Measurements from ENCODE around the gene MINDY4. TPM values are rescaled to one million over a fixed set of nuclear protein-coding genes. Genes with fewer than 3 reads are reported as not detected.

MINDY4 gene
- total and polyA plus RNA-seq, 4 donors: 0.93 to 6.1 (median 1.9) TPM

GRCh38 chr7:30911561-30911969 is 140.3 kb downstream of the MINDY4 start, which contains the start of gene AQP1:
TSS of gene AQP1 (plus strand) at chr7:30911853. CDS start at chr7:30911910, 57 bp downstream.
- Histone ChIP-seq H3K27me3 (ENCODE audit: control insufficient read depth in 4 of 4, insufficient read depth in 4 of 4, low read length in 3 of 4) (no peaks in the 10 kb centered on the region), H3K27ac (ENCODE audit: low read depth in 1 of 2, low read length in 2 of 2) (no peak within 1 kb of the TSS), H3K4me3 (ENCODE audit: low read depth in 1 of 3, low read length in 3 of 3) (no peak within 1 kb of the TSS), H3K9me3 (ENCODE audit: control insufficient read depth in 4 of 4, low read length in 3 of 4) (no peaks in the 10 kb centered on the region), H3K4me1 (ENCODE audit: control insufficient read depth in 4 of 4, insufficient read depth in 4 of 4, low read length in 3 of 4) (no peaks in the 10 kb centered on the region), H3K36me3 (ENCODE audit: control insufficient read depth in 4 of 4, insufficient read depth in 3 of 4, low read depth in 1 of 4, low read length in 3 of 4) (no peaks in the 10 kb centered on the region), H3K9ac (ENCODE audit: low read depth in 1 of 2, low read length in 2 of 2) (no peak within 1 kb of the TSS)
- WGBS: 63% methylated on average over 12 of the region's 12 CpGs
- DNase-seq (ENCODE audit: low spot score): peak; percentile 77
- TF ChIP-seq GABPA (IDR thresholded peaks at IDR 0.05 in 1 of 2, conservative IDR thresholded peaks at IDR 0.05 in 1 of 2) (no peak), REST (IDR thresholded peaks at IDR 0.05) (no peak), FOXA1 (IDR thresholded peaks at IDR 0.05) (no peak), SP1 (IDR thresholded peaks at IDR 0.05) (no peak), EGR1 (IDR thresholded peaks at IDR 0.05; ENCODE audit: low read depth in 2 of 2) (no peak), ATF3 (IDR thresholded peaks at IDR 0.05) (no peak), RAD21 (IDR thresholded peaks at IDR 0.05) (no peak), JUND (IDR thresholded peaks at IDR 0.05) (no peak), MAX (IDR thresholded peaks at IDR 0.05) (no peak), HNF4G (IDR thresholded peaks at IDR 0.05) (no peak)

- DNase-seq (ENCODE audit: low spot score): no peak
- H3K27ac ChIP-seq (ENCODE audit: low read depth in 1 of 2, low read length in 2 of 2): no peak overlapping the region
- TF ChIP-seq ZBTB33 (IDR thresholded peaks at IDR 0.05): no peak
- no peak for TF ChIP-seq NR2F2 (IDR thresholded peaks at IDR 0.05)
- TF ChIP-seq MAX (IDR thresholded peaks at IDR 0.05): no peak
- no peak for TF ChIP-seq HNF4A (conservative IDR thresholded peaks at IDR 0.05)
- TF ChIP-seq RXRA (IDR thresholded peaks at IDR 0.05): no peak
- TF ChIP-seq GABPA (IDR thresholded peaks at IDR 0.05 in 1 of 2, conservative IDR thresholded peaks at IDR 0.05 in 1 of 2): no peak
- TF ChIP-seq TAF1 (conservative IDR thresholded peaks at IDR 0.05): no peak
- no peak for TF ChIP-seq ATF3 (IDR thresholded peaks at IDR 0.05)
- TF ChIP-seq FOXA1 (IDR thresholded peaks at IDR 0.05): no peak
- TF ChIP-seq EGR1 (IDR thresholded peaks at IDR 0.05; ENCODE audit: low read depth in 2 of 2): no peak
- no peak for TF ChIP-seq SP1 (IDR thresholded peaks at IDR 0.05)
- no peak for TF ChIP-seq RAD21 (IDR thresholded peaks at IDR 0.05)
- TF ChIP-seq CTCF (IDR thresholded peaks at IDR 0.05; ENCODE audit: low read depth, low read length, missing input control): no peak
- H3K4me3 ChIP-seq (ENCODE audit: low read depth in 1 of 3, low read length in 3 of 3): no peak overlapping the region
- no peaks in the 10 kb centered on the region for H3K36me3 ChIP-seq (ENCODE audit: control insufficient read depth in 4 of 4, insufficient read depth in 3 of 4, low read depth in 1 of 4, low read length in 3 of 4)
- H3K27me3 ChIP-seq (ENCODE audit: control insufficient read depth in 4 of 4, insufficient read depth in 4 of 4, low read length in 3 of 4): no peaks in the 10 kb centered on the region
- 85% methylated on average over 26 of the region's 26 CpGs for WGBS
- H3K4me1 ChIP-seq (ENCODE audit: control insufficient read depth in 4 of 4, insufficient read depth in 4 of 4, low read length in 3 of 4): no peaks in the 10 kb centered on the region
- no peaks in the 10 kb centered on the region for H3K9me3 ChIP-seq (ENCODE audit: control insufficient read depth in 4 of 4, low read length in 3 of 4)
- H3K9ac ChIP-seq (ENCODE audit: low read depth in 1 of 2, low read length in 2 of 2): no peak overlapping the region
Measured at GRCh38 chr7:30912021-30912730, 141.0 kb downstream of the MINDY4 start.
